GM23248 (cell line): Measurements from ENCODE around the gene TMEM161B. TPM values are rescaled to one million over a fixed set of nuclear protein-coding genes. Genes with fewer than 3 reads are reported as not detected.

Experiments
- DNase-seq: peaks from one replicate; pipeline ENCODE4 v3.0.0-alpha.2; 2015
- H2AFZ ChIP-seq: fragments of 200-600 bp; sonication (generic); 2 replicates; pipeline ENCODE4 v1.6.1; 2016; ENCODE audit warnings: antibody characterized with exemption
- H3F3A ChIP-seq: fragments of 200-600 bp; sonication (generic); 2 replicates; pipeline ENCODE4 v1.6.1; 2016; ENCODE audit warnings: mild to moderate bottlenecking, antibody characterized with exemption, mixed run types; ENCODE audit not compliant: insufficient read depth
- H3K27ac ChIP-seq: fragments of 200-600 bp; sonication (generic); 2 replicates; pipeline ENCODE4 v1.5.1; 2016; ENCODE audit warnings: mild to moderate bottlenecking
- H3K27me3 ChIP-seq: fragments of 200-600 bp; sonication (generic); replicated peaks from 2 replicates; pipeline ENCODE4 v1.6.1; 2016; ENCODE audit warnings: mild to moderate bottlenecking; ENCODE audit not compliant: insufficient read depth
- H3K36me3 ChIP-seq: fragments of 200-600 bp; sonication (generic); 2 replicates; pipeline ENCODE4 v1.6.1; 2016; ENCODE audit warnings: low read depth, mild to moderate bottlenecking
- H3K4me1 ChIP-seq: fragments of 200-600 bp; sonication (generic); 2 replicates; pipeline ENCODE4 v1.6.1; 2016; ENCODE audit warnings: mild to moderate bottlenecking; ENCODE audit not compliant: insufficient read depth
- H3K4me2 ChIP-seq: fragments of 200-600 bp; sonication (generic); one replicate; pipeline ENCODE4 v1.6.1; 2016; ENCODE audit warnings: mild to moderate bottlenecking; ENCODE audit not compliant: unreplicated experiment
- H3K4me3 ChIP-seq: fragments of 200-600 bp; sonication (generic); 2 replicates; pipeline ENCODE4 v1.5.1; 2016; ENCODE audit warnings: mild to moderate bottlenecking
- H3K79me2 ChIP-seq: fragments of 200-600 bp; sonication (generic); 2 replicates; pipeline ENCODE4 v1.6.1; 2016; ENCODE audit warnings: mild to moderate bottlenecking; ENCODE audit not compliant: insufficient read depth
- H3K9ac ChIP-seq: fragments of 200-600 bp; sonication (generic); 2 replicates; pipeline ENCODE4 v1.6.1; 2016; ENCODE audit warnings: mild to moderate bottlenecking
- H3K9me2 ChIP-seq: fragments of 200-600 bp; sonication (generic); 2 replicates; pipeline ENCODE4 v1.6.1; 2016; ENCODE audit warnings: mixed run types, mild to moderate bottlenecking, moderate library complexity; ENCODE audit not compliant: insufficient read depth
- H3K9me3 ChIP-seq: fragments of 200-600 bp; sonication (generic); one replicate; pipeline ENCODE4 v1.6.1; 2017; ENCODE audit warnings: low read depth
- H4K20me1 ChIP-seq: fragments of 200-600 bp; sonication (generic); 2 replicates; pipeline ENCODE4 v1.6.0; 2016; ENCODE audit not compliant: insufficient read depth
- EZH2 ChIP-seq: fragments of 200-600 bp; sonication (generic); IDR thresholded peaks from 2 replicates; pipeline ENCODE4 v1.6.1; 2018; ENCODE audit warnings: antibody characterized with exemption, mild to moderate bottlenecking; ENCODE audit not compliant: insufficient read depth, poor library complexity, severe bottlenecking
- EZH2phosphoT487 ChIP-seq: fragments of 200-600 bp; sonication (generic); IDR thresholded peaks from 2 replicates; pipeline ENCODE4 v1.6.1; 2018; ENCODE audit warnings: antibody characterized with exemption, moderate library complexity, mild to moderate bottlenecking, low read depth; ENCODE audit not compliant: insufficient read depth
- WGBS, 2 experiments: methylation state at CpG; one replicate each; pipeline ENCODE4 v1.1.6; 2015 to 2017; ENCODE audit warnings: low lambda C conversion rate in 2 of 2, low coverage in 1 of 2; ENCODE audit errors: missing lambda C conversion rate in 2 of 2; 5-methylcytosine and 5-hydroxymethylcytosine counted together
- in situ Hi-C: fragments of 300-500 bp; cut with MboI; formaldehyde crosslinking; loops from 2 replicates; pipeline ENCODE4 v1.15.0; 2020
- polyA plus RNA-seq: library from polyadenylated mRNA; unstranded; fragments of >200 nt; fragmentation: Nextera tagmentation; extraction: Ambion mirVana; gene quantifications from 2 replicates; pipeline ENCODE4 v1.2.1, GENCODE V29; 2016
- total RNA-seq: library from RNA; depleted of rRNA; stranded (reverse); fragments of >200 nt; shearing (Covaris generic); gene quantifications from 2 replicates; pipeline ENCODE4 v1.2.3, GENCODE V29; 2014

TMEM161B gene
- total and polyA plus RNA-seq, 2 experiments from 2014 or later = 6.0 to 9.4 TPM

DNA sequence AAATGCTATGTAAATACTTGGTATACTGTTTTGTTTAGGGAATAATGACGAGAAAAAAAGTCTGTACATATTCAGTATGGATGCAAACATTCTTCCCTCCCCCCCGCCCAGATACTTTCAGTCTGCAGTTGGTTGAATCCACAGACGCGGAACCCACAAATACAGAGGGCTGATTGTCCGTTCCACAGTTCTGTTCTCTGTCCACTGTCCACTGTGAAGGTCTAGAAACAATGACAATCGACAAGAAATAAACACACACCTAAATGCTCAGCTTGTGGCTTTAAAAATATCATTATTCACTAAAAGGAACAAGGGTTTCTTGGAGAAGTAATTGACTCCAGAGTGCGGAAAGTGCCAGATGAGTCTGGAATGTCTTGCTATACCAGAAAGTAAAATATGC is 109.1 kb downstream of the TMEM161B start:
- no peak overlapping the region for H3K4me2 ChIP-seq
- H3K4me1 ChIP-seq = no peaks in the 10 kb centered on the region
- H3K79me2 ChIP-seq = no peaks in the 10 kb centered on the region
- no peak overlapping the region for H2AFZ ChIP-seq
- H3K4me3 ChIP-seq = no peak overlapping the region
- 42 to 44% methylated on average over 7 of the region's 7 CpGs for WGBS, 2 experiments
- no peaks in the 10 kb centered on the region for H3K9me3 ChIP-seq
- no peak overlapping the region for H3K9ac ChIP-seq
- H3K9me2 ChIP-seq = no peaks in the 10 kb centered on the region
- DNase-seq = no peak
- H3K27me3 ChIP-seq = no peaks in the 10 kb centered on the region
- no peak for TF ChIP-seq EZH2phosphoT487
- no peak for TF ChIP-seq EZH2
- no peaks in the 10 kb centered on the region for H3K36me3 ChIP-seq
- H4K20me1 ChIP-seq = no peaks in the 10 kb centered on the region
- in situ Hi-C loops = no loop called here
- H3F3A ChIP-seq = no peaks in the 10 kb centered on the region
- H3K27ac ChIP-seq = no peak overlapping the region

- Histone ChIP-seq H3K9ac (no peak overlapping the region), H3K4me1 (no peaks in the 10 kb centered on the region), H3K27ac (no peak overlapping the region), H3K79me2 (no peaks in the 10 kb centered on the region), H3K4me2 (no peak overlapping the region), H3K9me3 (no peaks in the 10 kb centered on the region), H3K4me3 (no peak overlapping the region), H3K27me3 (no peaks in the 10 kb centered on the region), H3K36me3 (no peaks in the 10 kb centered on the region), H3K9me2 (no peaks in the 10 kb centered on the region), H2AFZ (no peak overlapping the region), H4K20me1 (no peaks in the 10 kb centered on the region), H3F3A (no peaks in the 10 kb centered on the region)
- no peak for DNase-seq
- TF ChIP-seq EZH2phosphoT487 (no peak), EZH2 (no peak)
- in situ Hi-C loops = no loop called here
- 57 to 58% methylated on average over 2 of the region's 2 CpGs for WGBS, 2 experiments
Observed at GRCh38 chr5:88158056-88158455, 110.6 kb downstream of the TMEM161B start.

DNA sequence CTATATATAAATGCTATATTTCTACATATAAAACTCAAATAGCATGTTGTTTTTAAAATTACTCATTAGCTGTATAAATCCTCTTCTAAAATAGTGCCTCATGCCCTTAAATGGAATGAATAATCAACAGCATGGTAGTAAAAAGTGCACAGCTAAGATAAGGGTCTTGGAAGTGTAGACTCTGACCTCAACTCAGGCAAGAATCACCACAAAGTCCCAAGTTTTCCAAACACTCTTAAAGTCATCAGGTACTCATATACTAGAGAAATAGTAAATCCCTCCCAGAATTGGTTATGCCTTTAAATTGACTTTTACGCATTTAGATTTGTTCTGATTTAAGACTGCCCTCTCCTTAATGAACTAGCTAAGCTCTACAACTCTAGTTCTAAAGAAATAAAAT is 113.8 kb downstream of the TMEM161B start:
- no peaks in the 10 kb centered on the region for H3F3A ChIP-seq
- DNase-seq = no peak
- no peaks in the 10 kb centered on the region for H3K36me3 ChIP-seq
- TF ChIP-seq EZH2phosphoT487 (no peak), EZH2 (no peak)
- no peaks in the 10 kb centered on the region for H3K27me3 ChIP-seq
- no peak overlapping the region for H3K9ac ChIP-seq
- no peaks in the 10 kb centered on the region for H3K9me2 ChIP-seq
- WGBS, 2 experiments = 83 to 87% methylated on average over 1 of the region's 1 CpG
- no peaks in the 10 kb centered on the region for H3K9me3 ChIP-seq
- no peak overlapping the region for H3K4me2 ChIP-seq
- no peak overlapping the region for H3K27ac ChIP-seq
- H3K4me1 ChIP-seq = no peaks in the 10 kb centered on the region
- in situ Hi-C loops = no loop called here
- no peak overlapping the region for H3K4me3 ChIP-seq
- H4K20me1 ChIP-seq = no peaks in the 10 kb centered on the region
- no peaks in the 10 kb centered on the region for H3K79me2 ChIP-seq
- no peak overlapping the region for H2AFZ ChIP-seq

GRCh38 chr5:88150747-88151146 is 117.9 kb downstream of the TMEM161B start:
- no peaks in the 10 kb centered on the region for H3K9me2 ChIP-seq
- no peak overlapping the region for H3K9ac ChIP-seq
- H3K36me3 ChIP-seq = no peaks in the 10 kb centered on the region
- no peak overlapping the region for H3K27ac ChIP-seq
- no peaks in the 10 kb centered on the region for H3K9me3 ChIP-seq
- H3K27me3 ChIP-seq = peaks cover 21% of the 10 kb centered on the region
- H4K20me1 ChIP-seq = no peaks in the 10 kb centered on the region
- no peaks in the 10 kb centered on the region for H3K4me1 ChIP-seq
- no peaks in the 10 kb centered on the region for H3F3A ChIP-seq
- no peak overlapping the region for H2AFZ ChIP-seq
- no peak overlapping the region for H3K4me3 ChIP-seq
- no peak overlapping the region for H3K4me2 ChIP-seq
- DNase-seq = no peak
- in situ Hi-C loops = no loop called here
- no peak for TF ChIP-seq EZH2
- TF ChIP-seq EZH2phosphoT487 = no peak
- no peaks in the 10 kb centered on the region for H3K79me2 ChIP-seq
